ENCODE data around the gene DAPK1.

The DAPK1 gene

DNA sequence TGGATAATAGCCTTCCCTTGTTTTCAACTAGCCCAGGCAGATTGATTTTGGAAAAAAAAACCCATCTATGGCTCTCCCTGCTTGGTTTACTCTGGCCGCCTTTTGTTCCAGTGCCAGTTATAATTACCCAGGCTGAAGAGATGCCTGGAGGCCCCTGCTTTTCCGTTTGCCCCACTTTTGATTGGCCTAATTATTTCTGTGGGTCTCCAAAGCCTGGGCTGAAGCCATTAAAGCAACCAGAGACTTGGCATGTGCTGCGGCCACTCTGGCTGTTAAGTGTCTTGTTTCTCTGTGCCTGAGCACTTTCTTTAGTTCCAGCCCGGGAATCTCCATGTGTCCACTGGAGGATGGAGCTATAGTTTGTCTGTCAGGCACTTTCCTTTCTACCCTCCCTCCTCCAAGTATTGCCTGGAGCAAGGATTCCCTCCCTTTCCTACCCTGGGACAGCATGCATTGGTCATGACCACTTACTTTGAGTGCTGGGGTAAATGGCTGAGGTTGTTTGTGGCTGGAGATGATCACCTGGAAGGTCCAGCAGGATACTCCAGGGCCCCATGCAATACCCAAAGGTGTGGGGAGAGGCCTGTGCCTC lies 123.2 kb downstream of the DAPK1 start:
- Histone ChIP-seq H3K27ac (no peak overlapping the region), H3K36me3 (peaks cover 0 to 14% (median 0%) of the 10 kb centered on the region in 3 donors), H3K27me3 (no peaks in the 10 kb centered on the region), H3K9me3 (peaks cover 0 to 7% (median 0%) of the 10 kb centered on the region in 3 donors), H3K4me3 (no peak overlapping the region), H3K4me1 (no peaks in the 10 kb centered on the region)
- intact Hi-C loops (cut with DNase I; ENCODE audit: low total_unique reads) = no loop called here
- DNase-seq = no peak
- TF ChIP-seq CTCF (IDR thresholded peaks at IDR 0.05) = no peak

DNA sequence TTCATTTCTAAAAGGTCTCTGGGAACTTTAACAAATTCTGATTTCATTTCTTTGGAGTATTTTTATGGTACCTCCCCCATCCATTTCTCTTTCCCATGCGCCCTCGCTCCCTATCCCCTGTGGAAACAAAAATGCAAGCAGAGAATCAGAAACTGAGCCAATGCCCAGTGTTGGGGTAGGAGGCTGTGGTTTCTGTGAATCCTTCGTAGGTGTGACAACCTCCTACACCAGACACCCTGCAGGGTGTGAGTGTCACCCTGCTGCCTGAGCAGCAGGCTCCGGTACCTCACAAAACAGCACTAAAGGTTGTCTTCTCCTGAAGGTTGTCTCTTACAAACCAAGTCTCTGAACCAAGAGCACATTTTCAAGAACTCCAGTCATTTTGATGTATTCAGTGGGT lies 124.4 kb downstream of the DAPK1 start:
- H3K27me3 ChIP-seq = no peaks in the 10 kb centered on the region
- H3K9me3 ChIP-seq = peaks cover 0 to 7% (median 0%) of the 10 kb centered on the region in 3 donors
- intact Hi-C loops (cut with DNase I; ENCODE audit: low total_unique reads) = no loop called here
- peaks cover 0 to 14% (median 0%) of the 10 kb centered on the region in 3 donors for H3K36me3 ChIP-seq
- no peak overlapping the region for H3K4me3 ChIP-seq
- TF ChIP-seq CTCF (IDR thresholded peaks at IDR 0.05) = no peak
- H3K4me1 ChIP-seq = no peaks in the 10 kb centered on the region
- no peak for DNase-seq
- no peak overlapping the region for H3K27ac ChIP-seq

- no peak for TF ChIP-seq CTCF (IDR thresholded peaks at IDR 0.05)
- no peak overlapping the region for H3K27ac ChIP-seq
- DNase-seq = no peak
Observed at GRCh38 chr9:87622923-87623322, 125.3 kb downstream of the DAPK1 start.

DNA sequence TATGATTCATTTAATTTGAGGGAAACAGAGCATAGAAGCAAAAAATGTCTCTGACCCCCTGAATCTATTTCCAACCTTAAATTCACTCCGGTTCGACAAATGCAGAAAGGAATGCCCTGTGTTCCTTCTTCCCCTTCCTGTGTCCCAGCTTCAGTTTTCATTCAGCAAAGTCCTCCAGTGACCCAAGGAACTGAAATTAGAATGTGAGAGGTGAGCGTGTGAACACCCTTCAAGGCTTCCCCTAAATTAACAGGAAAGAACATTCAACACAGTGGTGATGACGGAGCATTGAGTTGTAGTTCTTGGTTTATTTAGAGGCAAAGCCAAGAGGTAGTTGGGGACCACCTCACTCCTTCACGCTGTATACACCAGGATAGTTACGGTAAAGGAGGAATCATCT lies 130.7 kb downstream of the DAPK1 start:
- no peaks in the 10 kb centered on the region for H3K27me3 ChIP-seq
- H3K36me3 ChIP-seq = peaks cover 0 to 7% (median 0%) of the 10 kb centered on the region in 3 donors
- H3K27ac ChIP-seq = no peak overlapping the region
- no peak for DNase-seq
- no peak for TF ChIP-seq CTCF (IDR thresholded peaks at IDR 0.05)
- no peaks in the 10 kb centered on the region for H3K9me3 ChIP-seq
- intact Hi-C loops (cut with DNase I; ENCODE audit: low total_unique reads) = no loop called here
- no peak overlapping the region for H3K4me3 ChIP-seq
- no peaks in the 10 kb centered on the region for H3K4me1 ChIP-seq

More at GRCh38 chr9:87622923-87623322, 125.3 kb downstream of the DAPK1 start:
- H3K27me3 ChIP-seq = no peaks in the 10 kb centered on the region
- no peak overlapping the region for H3K4me3 ChIP-seq
- peaks cover 0 to 14% (median 0%) of the 10 kb centered on the region in 3 donors for H3K36me3 ChIP-seq
- H3K9me3 ChIP-seq = peaks cover 0 to 7% (median 0%) of the 10 kb centered on the region in 3 donors
- intact Hi-C loops (cut with DNase I; ENCODE audit: low total_unique reads) = no loop called here
- no peaks in the 10 kb centered on the region for H3K4me1 ChIP-seq

GRCh38 chr9:87629104-87629503 lies 131.4 kb downstream of the DAPK1 start:
- no peak overlapping the region for H3K27ac ChIP-seq
- no peak for DNase-seq
- H3K4me1 ChIP-seq = no peaks in the 10 kb centered on the region
- H3K9me3 ChIP-seq = no peaks in the 10 kb centered on the region
- no peaks in the 10 kb centered on the region for H3K27me3 ChIP-seq
- intact Hi-C loops (cut with DNase I; ENCODE audit: low total_unique reads) = no loop called here
- peaks cover 0 to 4% (median 0%) of the 10 kb centered on the region in 3 donors for H3K36me3 ChIP-seq
- no peak overlapping the region for H3K4me3 ChIP-seq
- no peak for TF ChIP-seq CTCF (IDR thresholded peaks at IDR 0.05)

GRCh38 chr9:87630266-87630665 lies 132.6 kb downstream of the DAPK1 start:
- H3K9me3 ChIP-seq = no peaks in the 10 kb centered on the region
- H3K4me1 ChIP-seq = no peaks in the 10 kb centered on the region
- H3K36me3 ChIP-seq = no peaks in the 10 kb centered on the region
- no peak overlapping the region for H3K4me3 ChIP-seq
- H3K27me3 ChIP-seq = no peaks in the 10 kb centered on the region
- no peak for TF ChIP-seq CTCF (IDR thresholded peaks at IDR 0.05)
- H3K27ac ChIP-seq = no peak overlapping the region
- intact Hi-C loops (cut with DNase I; ENCODE audit: low total_unique reads) = no loop called here
- no peak for DNase-seq

All from tibial artery (tissue), 4 donors.